22Rv1 (cell line): ENCODE measurements around the gene CNTN4.

Experiments used
- CTCF ChIP-seq: fragments of 450-650 bp; IDR thresholded peaks from 2 replicates; pipeline ENCODE4 v1.5.1; 2017; ENCODE audit warnings: mild to moderate bottlenecking
- ZFX ChIP-seq: fragments of 450-650 bp; IDR thresholded peaks from 2 replicates; pipeline ENCODE4 v1.6.1; 2017; ENCODE audit warnings: antibody characterized with exemption, borderline replicate concordance

- TF ChIP-seq CTCF (no peak), ZFX (no peak)
These were observed 236.3 kb downstream of the CNTN4 start for GRCh38 chr3:2334921-2335320.
